ENCODE data around the gene TIAM1. TPM values are rescaled to one million over a fixed set of nuclear protein-coding genes. Genes with fewer than 3 reads are reported as not detected.

Gene TIAM1
- total and polyA plus RNA-seq, 12 donors: 6.5 to 33.3 (median 15.9) TPM

DNA sequence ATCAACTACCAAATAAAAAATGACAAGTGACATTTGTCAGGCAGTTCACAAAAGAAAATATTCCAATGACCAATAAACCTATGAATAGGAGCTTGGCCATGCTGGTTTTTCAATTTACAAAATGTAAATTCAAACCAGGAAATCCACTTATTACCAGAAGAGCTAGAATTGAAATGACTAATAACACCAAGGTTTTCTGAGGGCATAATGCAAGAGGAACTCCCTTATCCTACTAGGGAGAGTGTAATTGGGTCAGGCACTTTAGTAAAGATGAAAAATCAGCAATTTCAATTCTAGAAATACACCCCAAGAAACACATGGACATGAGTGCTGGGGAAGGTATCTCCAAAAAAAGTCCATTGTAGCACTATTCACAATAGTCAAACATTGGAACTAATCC, 16.7 kb upstream of the TIAM1 start:
- no peak for DNase-seq
- no peaks in the 10 kb centered on the region for H3K4me1 ChIP-seq (replicated peaks in 1 of 2)
- H3K4me3 ChIP-seq: no peak overlapping the region
- no peaks in the 10 kb centered on the region for H3K27me3 ChIP-seq
- no peaks in the 10 kb centered on the region for H3K36me3 ChIP-seq (replicated peaks in 1 of 2)
- H3K9me3 ChIP-seq (replicated peaks in 1 of 3): no peaks in the 10 kb centered on the region
- TF ChIP-seq POLR2A (IDR thresholded peaks at IDR 0.05): no peak
- TF ChIP-seq, protein P1, sequence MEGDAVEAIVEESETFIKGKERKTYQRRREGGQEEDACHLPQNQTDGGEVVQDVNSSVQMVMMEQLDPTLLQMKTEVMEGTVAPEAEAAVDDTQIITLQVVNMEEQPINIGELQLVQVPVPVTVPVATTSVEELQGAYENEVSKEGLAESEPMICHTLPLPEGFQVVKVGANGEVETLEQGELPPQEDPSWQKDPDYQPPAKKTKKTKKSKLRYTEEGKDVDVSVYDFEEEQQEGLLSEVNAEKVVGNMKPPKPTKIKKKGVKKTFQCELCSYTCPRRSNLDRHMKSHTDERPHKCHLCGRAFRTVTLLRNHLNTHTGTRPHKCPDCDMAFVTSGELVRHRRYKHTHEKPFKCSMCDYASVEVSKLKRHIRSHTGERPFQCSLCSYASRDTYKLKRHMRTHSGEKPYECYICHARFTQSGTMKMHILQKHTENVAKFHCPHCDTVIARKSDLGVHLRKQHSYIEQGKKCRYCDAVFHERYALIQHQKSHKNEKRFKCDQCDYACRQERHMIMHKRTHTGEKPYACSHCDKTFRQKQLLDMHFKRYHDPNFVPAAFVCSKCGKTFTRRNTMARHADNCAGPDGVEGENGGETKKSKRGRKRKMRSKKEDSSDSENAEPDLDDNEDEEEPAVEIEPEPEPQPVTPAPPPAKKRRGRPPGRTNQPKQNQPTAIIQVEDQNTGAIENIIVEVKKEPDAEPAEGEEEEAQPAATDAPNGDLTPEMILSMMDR (IDR thresholded peaks at IDR 0.05): no peak
- intact Hi-C loops (cut with DNase I): no loop called here
- H3K27ac ChIP-seq: no peak overlapping the region

DNA sequence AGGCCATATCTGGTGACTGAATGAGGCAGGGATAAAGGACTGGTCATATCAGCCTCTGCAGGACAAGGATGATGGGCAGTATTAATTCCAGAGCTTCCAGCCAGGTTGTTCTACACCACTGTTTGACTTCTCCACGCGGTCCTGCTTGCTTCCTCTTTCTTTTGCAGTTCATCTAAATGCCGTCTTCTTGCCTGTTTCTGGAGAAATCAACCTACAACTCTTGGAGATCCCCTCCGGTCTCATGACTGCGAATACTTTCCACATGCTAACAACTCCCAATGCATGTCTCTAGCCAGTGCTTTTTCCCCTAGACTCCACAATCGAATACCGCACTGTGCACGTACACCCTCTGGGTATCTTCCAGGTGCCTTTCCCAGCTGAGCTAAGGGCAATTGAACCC, 14.1 kb upstream of the TIAM1 start:
- no peak overlapping the region for H3K27ac ChIP-seq
- intact Hi-C loops (cut with DNase I): no loop called here
- no peaks in the 10 kb centered on the region for H3K36me3 ChIP-seq (replicated peaks in 1 of 2)
- 87 to 93% (median 89%) methylated on average over 8 of the region's 8 CpGs for whole genome bisulfite sequencing, 4 donors
- no peaks in the 10 kb centered on the region for H3K4me1 ChIP-seq (replicated peaks in 1 of 2)
- H3K9me3 ChIP-seq (replicated peaks in 1 of 3): no peaks in the 10 kb centered on the region
- no peaks in the 10 kb centered on the region for H3K27me3 ChIP-seq
- H3K4me3 ChIP-seq: no peak overlapping the region
- TF ChIP-seq POLR2A (IDR thresholded peaks at IDR 0.05): no peak
- DNase-seq: no peak

GRCh38 chr21:31356440-31356839, 12.4 kb upstream of the TIAM1 start:
- Histone ChIP-seq H3K27ac (no peak overlapping the region), H3K4me1 (replicated peaks in 1 of 2) (no peaks in the 10 kb centered on the region), H3K9me3 (replicated peaks in 1 of 3) (no peaks in the 10 kb centered on the region), H3K27me3 (no peaks in the 10 kb centered on the region), H3K4me3 (no peak overlapping the region), H3K36me3 (replicated peaks in 1 of 2) (no peaks in the 10 kb centered on the region)
- TF ChIP-seq, protein P1 (IDR thresholded peaks at IDR 0.05): no peak
- TF ChIP-seq POLR2A (IDR thresholded peaks at IDR 0.05): no peak
- WGBS, 4 donors: 89 to 98% (median 94%) methylated on average over 4 of the region's 4 CpGs
- DNase-seq: no peak
- intact Hi-C loops (cut with DNase I): no loop called here

- Histone ChIP-seq H3K4me1 (replicated peaks in 1 of 2) (no peaks in the 10 kb centered on the region), H3K27ac (no peak overlapping the region), H3K4me3 (no peak overlapping the region), H3K36me3 (replicated peaks in 1 of 2) (no peaks in the 10 kb centered on the region), H3K27me3 (no peaks in the 10 kb centered on the region), H3K9me3 (replicated peaks in 1 of 3) (no peaks in the 10 kb centered on the region)
- DNase-seq: peak in 6 of 7 donors; percentile 22 to 74 (median 60)
- 56 to 62% (median 57%) methylated on average over 10 of the region's 10 CpGs for WGBS, 4 donors
- TF ChIP-seq POLR2A (IDR thresholded peaks at IDR 0.05): no peak
- TF ChIP-seq, protein P1 (IDR thresholded peaks at IDR 0.05): no peak
- intact Hi-C loops (cut with DNase I): no loop called here
These were observed 10.8 kb upstream of the TIAM1 start for GRCh38 chr21:31354604-31355443.

DNA sequence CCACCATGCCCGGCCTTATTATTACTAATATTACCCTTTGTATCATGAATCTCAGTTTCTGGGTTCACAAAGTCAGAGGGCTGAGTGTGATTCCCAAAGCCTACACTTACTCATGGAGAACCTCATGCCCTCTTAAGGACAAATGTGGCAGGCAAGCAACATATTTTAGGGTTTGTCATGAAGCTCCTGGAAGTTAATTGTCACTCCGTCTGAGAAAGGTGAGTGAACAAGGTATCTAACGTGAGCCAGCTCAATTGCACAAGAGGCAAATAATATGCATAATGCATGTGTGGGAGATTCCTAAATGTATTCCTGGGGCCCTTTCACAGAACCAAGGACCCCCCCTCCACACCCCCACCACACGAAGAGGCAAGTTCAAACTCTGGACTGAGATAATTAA, 10.1 kb upstream of the TIAM1 start:
- Histone ChIP-seq H3K27me3 (no peaks in the 10 kb centered on the region), H3K27ac (no peak overlapping the region), H3K4me1 (replicated peaks in 1 of 2) (no peaks in the 10 kb centered on the region), H3K9me3 (replicated peaks in 1 of 3) (no peaks in the 10 kb centered on the region), H3K36me3 (replicated peaks in 1 of 2) (no peaks in the 10 kb centered on the region), H3K4me3 (no peak overlapping the region)
- TF ChIP-seq, protein P1 (IDR thresholded peaks at IDR 0.05): no peak
- no peak for TF ChIP-seq POLR2A (IDR thresholded peaks at IDR 0.05)
- DNase-seq: no peak
- 71 to 76% (median 74%) methylated on average over 4 of the region's 4 CpGs for WGBS, 4 donors
- intact Hi-C loops (cut with DNase I): no loop called here

Measured in adrenal gland (tissue), 12 donors.